K562 (cell line): ENCODE data around the gene ATP6V1F. TPM values are rescaled to one million over a fixed set of nuclear protein-coding genes. Genes with fewer than 3 reads are reported as not detected.

Experiments used
- ASH1L ChIP-seq: fragments of 450-650 bp; IDR thresholded peaks from 2 replicates; pipeline ENCODE4 v1.6.1; 2018; ENCODE audit warnings: borderline replicate concordance, mild to moderate bottlenecking, low read depth; ENCODE audit not compliant: partially characterized antibody
- BRF1 ChIP-seq: IDR thresholded peaks from 3 replicates; pipeline ENCODE4 v1.6.1; 2011; ENCODE audit warnings: borderline replicate concordance, mild to moderate bottlenecking; ENCODE audit not compliant: insufficient read length; ENCODE audit errors: extremely low read depth
- DLX4 ChIP-seq: fragments of 250-450 bp; sonication (Bioruptor Pico); IDR thresholded peaks from 2 replicates; pipeline ENCODE4 v1.6.1; 2021; ENCODE audit warnings: mild to moderate bottlenecking
- ESRRA ChIP-seq: fragments of 450-650 bp; IDR thresholded peaks from 2 replicates; pipeline ENCODE4 v1.6.1; 2014; ENCODE audit warnings: low read depth, mild to moderate bottlenecking, moderate library complexity, borderline replicate concordance
- FOXM1 ChIP-seq, 2 experiments: fragments of 450-650 bp in 1 of 2; sonication (generic) in 1 of 2; formaldehyde crosslinking in 1 of 2; IDR thresholded peaks; 2 replicates each; pipeline versions ENCODE4 v1.6.1 to v1.9.0; 2017 to 2022; ENCODE audit warnings: low read depth in 2 of 2, mild to moderate bottlenecking in 2 of 2, missing genetic modification reagents in 1 of 2, moderate library complexity in 1 of 2
- FOXO4 ChIP-seq: fragments of 450-650 bp; formaldehyde crosslinking; IDR thresholded peaks from 2 replicates; pipeline ENCODE4 v1.4.0; 2020; ENCODE audit warnings: mild to moderate bottlenecking, moderate library complexity
- GABPA ChIP-seq: fragments of 200-800 bp; sonication (Bioruptor generic); conservative IDR thresholded peaks from 2 replicates; pipeline ENCODE4 v1.6.1; 2016; ENCODE audit warnings: low read depth, missing genetic modification characterization, missing compliant biosample characterization
- HDAC3 ChIP-seq: fragments of 450-650 bp; IDR thresholded peaks from 2 replicates; pipeline ENCODE4 v1.6.1; 2018; ENCODE audit warnings: borderline replicate concordance, mild to moderate bottlenecking, moderate library complexity; ENCODE audit not compliant: partially characterized antibody
- KAT2B ChIP-seq: IDR thresholded peaks from one replicate; pipeline ENCODE4 v1.6.1; 2012; ENCODE audit warnings: low read depth, mild to moderate bottlenecking, control low read depth, inconsistent platforms, low read length, moderate library complexity
- KLF6 ChIP-seq: fragments of 250-450 bp; sonication (Bioruptor Pico); IDR thresholded peaks from 2 replicates; pipeline ENCODE4 v1.4.0; 2020; ENCODE audit warnings: mild to moderate bottlenecking, moderate library complexity, borderline replicate concordance
- MNT ChIP-seq, 2 experiments: fragments of 450-650 bp; conservative IDR thresholded peaks; 2 replicates each; pipeline ENCODE4 v1.6.1; 2017; ENCODE audit warnings: mild to moderate bottlenecking in 2 of 2, moderate library complexity in 2 of 2
- RHOXF2B ChIP-seq: fragments of 250-450 bp; sonication (Bioruptor Pico); conservative IDR thresholded peaks from 2 replicates; pipeline ENCODE4 v1.5.1; 2021
- SMAD1 ChIP-seq: fragments of 150-350 bp; IDR thresholded peaks from 2 replicates; pipeline ENCODE4 v1.6.1; 2014; ENCODE audit warnings: low read length, low read depth; ENCODE audit not compliant: partially characterized antibody
- SUPT5H ChIP-seq: fragments of 450-650 bp; IDR thresholded peaks from 2 replicates; pipeline ENCODE4 v1.6.1; 2016
- TCF3 ChIP-seq: sonication (generic); formaldehyde crosslinking; IDR thresholded peaks from 2 replicates; pipeline ENCODE4 v1.4.0; 2020; ENCODE audit warnings: mild to moderate bottlenecking, missing genetic modification reagents
- THRB ChIP-seq: fragments of 450-650 bp; formaldehyde crosslinking; conservative IDR thresholded peaks from 2 replicates; pipeline ENCODE4 v1.4.0; 2022; ENCODE audit warnings: mild to moderate bottlenecking, missing genetic modification characterization
- TRIM24 ChIP-seq, 2 experiments: fragments of 450-650 bp; IDR thresholded peaks; 2 replicates each; pipeline ENCODE4 v1.6.1; 2016
- ZFP30 ChIP-seq: fragments of 250-450 bp; sonication (Bioruptor Pico); IDR thresholded peaks from 2 replicates; pipeline ENCODE4 v1.8.0; 2022; ENCODE audit warnings: moderate library complexity, mild to moderate bottlenecking, inconsistent platforms, borderline replicate concordance
- ZNF217 ChIP-seq: sonication (generic); formaldehyde crosslinking; IDR thresholded peaks from 2 replicates; pipeline ENCODE4 v1.8.0; 2022; ENCODE audit warnings: mild to moderate bottlenecking, missing genetic modification reagents
- polyA plus RNA-seq, 8 experiments: library from polyadenylated mRNA; depleted of rRNA in 4 of 8; stranded (reverse) in 5 of 8; unstranded in 3 of 8; fragments of >200 nt; fragmentation: Nextera tagmentation in 2 of 8; fragmentation: Illumina TruSeq in 1 of 8; extraction: Ambion mirVana in 2 of 8; extraction: Trizol in 1 of 8; gene quantifications; 2 replicates each; pipeline versions ENCODE4 v1.2.1 to v1.2.3, GENCODE V29; 2011 to 2014; ENCODE audit warnings: inconsistent platforms in 1 of 8, missing spikeins in 1 of 8
- total RNA-seq, 7 experiments: library from RNA; depleted of rRNA in 6 of 7; stranded (reverse); fragments of >200 nt in 6 of 7; fragmentation: Illumina TruSeq in 2 of 7; extraction: Trizol in 2 of 7; gene quantifications; 2 replicates each; pipeline versions ENCODE4 v1.2.1 to v1.2.3, GENCODE V29; 2011 to 2021; ENCODE audit warnings: low replicate concordance in 1 of 7

ATP6V1F gene
- total and polyA plus RNA-seq, 9 of the 15 experiments (the other 6 are each of a cell fraction or from before 2014, with no cell fraction given): 206 to 1,123 (median 542) TPM

- TF ChIP-seq ASH1L: no peak
- no peak for TF ChIP-seq KLF6 (CRISPR knock-in tag)
- peak; percentile 87 for TF ChIP-seq FOXM1 (IDR thresholded peaks at IDR 0.05; ENCODE audit: low read depth)
- no peak for TF ChIP-seq FOXM1 (CRISPR knock-in tag; IDR thresholded peaks at IDR 0.05; ENCODE audit: low read depth)
- TF ChIP-seq GABPA: no peak
- TF ChIP-seq FOXO4: peak; percentile 18; the same call in 1 of the 2 replicates
- no peak for TF ChIP-seq ZFP30 (CRISPR knock-in tag)
- no peak for TF ChIP-seq DLX4
- TF ChIP-seq HDAC3: no peak
- TF ChIP-seq RHOXF2B: 0 out of 2 replicates have a peak, but pooled peaks have one; percentile 53
- peak; percentile 96 for TF ChIP-seq THRB (CRISPR knock-in tag)
- 0 out of 2 replicates have a peak, but pooled peaks have one; percentile 14 for TF ChIP-seq ESRRA
- TF ChIP-seq BRF1: no peak
- peak; percentile 81 for TF ChIP-seq SUPT5H
- peak; percentile 90 to 93 for TF ChIP-seq TRIM24 (IDR thresholded peaks at IDR 0.05)
- TF ChIP-seq ZNF217: no peak
- peak; percentile 39 to 74; a peak in 3 of 4 replicates for TF ChIP-seq MNT (conservative IDR thresholded peaks at IDR 0.05)
- peak; percentile 99 for TF ChIP-seq TCF3 (CRISPR knock-in tag)
- no peak for TF ChIP-seq SMAD1
- no peak for TF ChIP-seq KAT2B
Observed at GRCh38 chr7:128860158-128861073, 2.2 kb upstream of the ATP6V1F start (continued).
